Measurements from ENCODE around the gene TMEM101. TPM values are rescaled to one million over a fixed set of nuclear protein-coding genes. Genes with fewer than 3 reads are reported as not detected.

TMEM101 gene
- total RNA-seq, 1 experiment from 2014 or later = 33.5 TPM

DNA sequence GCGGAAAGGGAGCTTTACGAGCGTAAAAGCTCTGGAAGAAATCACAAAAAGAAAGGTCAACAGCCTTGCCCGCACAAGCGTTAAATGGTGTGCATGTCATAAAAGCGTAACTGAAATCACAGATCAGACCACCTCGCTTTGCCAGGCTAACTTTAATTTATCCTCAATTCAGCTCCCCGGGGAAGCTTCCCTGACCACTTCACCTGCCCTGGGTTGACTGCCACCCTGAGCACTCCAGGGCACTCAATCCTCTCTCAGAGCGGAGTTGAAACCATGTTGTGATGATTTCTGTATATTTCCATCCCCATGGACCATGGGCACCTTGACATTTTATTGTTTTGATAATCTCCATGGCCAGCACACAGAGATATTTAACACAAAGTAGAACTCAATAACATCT lies 26.5 kb downstream of the TMEM101 start:
- H3F3A ChIP-seq (ENCODE audit: insufficient read depth, low read depth) = no peaks in the 10 kb centered on the region
- POLR2A ChIA-PET (ENCODE audit: unreplicated experiment) = no interaction called here
- H3K9me3 ChIP-seq (ENCODE audit: insufficient read depth, low read depth) = no peaks in the 10 kb centered on the region
- no peaks in the 10 kb centered on the region for H3K79me2 ChIP-seq (ENCODE audit: low read depth)
- peaks cover 16% of the 10 kb centered on the region for H3K27me3 ChIP-seq (ENCODE audit: insufficient read depth, low read depth)
- no peak for DNase-seq
- H4K20me1 ChIP-seq (ENCODE audit: insufficient read depth) = no peaks in the 10 kb centered on the region
- intact Hi-C loops (cut with micrococcal nuclease; ENCODE audit: unreplicated experiment) = no loop called here
- TF ChIP-seq, protein P1, sequence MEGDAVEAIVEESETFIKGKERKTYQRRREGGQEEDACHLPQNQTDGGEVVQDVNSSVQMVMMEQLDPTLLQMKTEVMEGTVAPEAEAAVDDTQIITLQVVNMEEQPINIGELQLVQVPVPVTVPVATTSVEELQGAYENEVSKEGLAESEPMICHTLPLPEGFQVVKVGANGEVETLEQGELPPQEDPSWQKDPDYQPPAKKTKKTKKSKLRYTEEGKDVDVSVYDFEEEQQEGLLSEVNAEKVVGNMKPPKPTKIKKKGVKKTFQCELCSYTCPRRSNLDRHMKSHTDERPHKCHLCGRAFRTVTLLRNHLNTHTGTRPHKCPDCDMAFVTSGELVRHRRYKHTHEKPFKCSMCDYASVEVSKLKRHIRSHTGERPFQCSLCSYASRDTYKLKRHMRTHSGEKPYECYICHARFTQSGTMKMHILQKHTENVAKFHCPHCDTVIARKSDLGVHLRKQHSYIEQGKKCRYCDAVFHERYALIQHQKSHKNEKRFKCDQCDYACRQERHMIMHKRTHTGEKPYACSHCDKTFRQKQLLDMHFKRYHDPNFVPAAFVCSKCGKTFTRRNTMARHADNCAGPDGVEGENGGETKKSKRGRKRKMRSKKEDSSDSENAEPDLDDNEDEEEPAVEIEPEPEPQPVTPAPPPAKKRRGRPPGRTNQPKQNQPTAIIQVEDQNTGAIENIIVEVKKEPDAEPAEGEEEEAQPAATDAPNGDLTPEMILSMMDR (conservative IDR thresholded peaks at IDR 0.05) = no peak
- TF ChIP-seq EZH2 (IDR thresholded peaks at IDR 0.05; ENCODE audit: low read depth) = no peak
- BruUV-seq (replicated peaks) = no TSS peak
- CTCF ChIA-PET = interaction anchor here (0.6 kb wide), 1 partner anchor 18 kb away, joined by 5 read pairs; no protein-coding TSS in a partner anchor
- H3K27ac ChIP-seq = no peak overlapping the region
- no peaks in the 10 kb centered on the region for H3K9me2 ChIP-seq (ENCODE audit: insufficient read depth)
- H3K36me3 ChIP-seq (ENCODE audit: low read depth) = no peaks in the 10 kb centered on the region
- no peak overlapping the region for H2AFZ ChIP-seq
- no peaks in the 10 kb centered on the region for H3K4me1 ChIP-seq (replicated peaks; ENCODE audit: insufficient read depth)
- H3K4me3 ChIP-seq = no peak overlapping the region
- no peak overlapping the region for H3K4me2 ChIP-seq

- Histone ChIP-seq H3K4me2 (no peak overlapping the region), H3K27ac (no peak overlapping the region), H3K27me3 (ENCODE audit: insufficient read depth, low read depth) (peaks cover 25% of the 10 kb centered on the region), H3K4me1 (replicated peaks; ENCODE audit: insufficient read depth) (no peaks in the 10 kb centered on the region), H3K79me2 (ENCODE audit: low read depth) (no peaks in the 10 kb centered on the region), H3K36me3 (ENCODE audit: low read depth) (no peaks in the 10 kb centered on the region), H3F3A (ENCODE audit: insufficient read depth, low read depth) (no peaks in the 10 kb centered on the region), H3K4me3 (no peak overlapping the region), H2AFZ (no peak overlapping the region), H3K9me2 (ENCODE audit: insufficient read depth) (no peaks in the 10 kb centered on the region), H3K9me3 (ENCODE audit: insufficient read depth, low read depth) (no peaks in the 10 kb centered on the region), H4K20me1 (ENCODE audit: insufficient read depth) (no peaks in the 10 kb centered on the region)
- intact Hi-C loops (cut with micrococcal nuclease; ENCODE audit: unreplicated experiment) = no loop called here
- TF ChIP-seq, protein P1 (conservative IDR thresholded peaks at IDR 0.05) = no peak
- TF ChIP-seq EZH2 (IDR thresholded peaks at IDR 0.05; ENCODE audit: low read depth) = no peak
- CTCF ChIA-PET = no interaction called here
- no peak for DNase-seq
- no TSS peak for BruUV-seq (replicated peaks)
- POLR2A ChIA-PET (ENCODE audit: unreplicated experiment) = interaction anchor here (0.9 kb wide), 1 partner anchor 43 kb away, joined by 7 read pairs; no protein-coding TSS in a partner anchor
Observed at GRCh38 chr17:43987131-43988021, 27.4 kb downstream of the TMEM101 start.

DNA sequence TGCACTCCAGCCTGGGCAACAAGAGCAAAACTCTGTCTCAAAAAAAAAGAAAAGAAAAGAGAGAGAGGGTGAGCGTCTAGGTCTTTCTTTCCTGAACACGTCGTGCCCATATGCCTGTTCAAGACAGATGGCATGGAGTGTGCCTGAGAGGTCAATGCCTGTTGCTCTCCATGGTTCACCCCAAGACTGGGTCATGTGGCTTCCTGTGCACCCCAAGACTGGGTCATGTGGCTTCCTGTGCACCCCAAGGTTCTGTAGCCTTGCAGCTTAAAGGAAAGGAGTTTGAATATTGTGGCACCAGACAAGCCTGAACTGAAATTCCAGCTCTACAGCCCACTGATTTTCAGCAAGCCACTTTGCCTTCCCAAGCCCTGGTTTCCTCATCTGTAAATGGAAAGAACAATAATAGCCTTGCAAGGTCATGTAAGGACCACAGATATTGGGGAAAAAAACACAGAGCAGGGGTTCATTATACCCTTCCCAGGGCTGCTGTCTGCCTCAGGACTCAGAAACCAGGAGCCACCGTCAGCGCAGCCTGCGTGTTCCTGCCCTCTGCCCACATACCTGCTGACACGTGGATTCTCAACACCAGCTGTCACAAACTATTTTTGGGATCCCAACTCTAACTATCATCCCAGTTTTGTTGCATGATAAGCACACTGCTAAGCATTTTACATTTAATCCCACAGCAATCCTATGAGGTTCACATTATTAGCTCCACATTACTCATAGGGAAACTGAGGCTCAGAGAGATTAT lies 28.4 kb downstream of the TMEM101 start:
- no peaks in the 10 kb centered on the region for H3K9me2 ChIP-seq (ENCODE audit: insufficient read depth)
- H3K27me3 ChIP-seq (ENCODE audit: insufficient read depth, low read depth) = peaks cover 35% of the 10 kb centered on the region
- H3F3A ChIP-seq (ENCODE audit: insufficient read depth, low read depth) = no peaks in the 10 kb centered on the region
- no peak overlapping the region for H3K4me3 ChIP-seq
- no peaks in the 10 kb centered on the region for H3K79me2 ChIP-seq (ENCODE audit: low read depth)
- intact Hi-C loops (cut with micrococcal nuclease; ENCODE audit: unreplicated experiment) = no loop called here
- TF ChIP-seq, protein P1 (conservative IDR thresholded peaks at IDR 0.05) = no peak
- TF ChIP-seq EZH2 (IDR thresholded peaks at IDR 0.05; ENCODE audit: low read depth) = no peak
- DNase-seq = no peak
- no peak overlapping the region for H3K27ac ChIP-seq
- no peaks in the 10 kb centered on the region for H3K36me3 ChIP-seq (ENCODE audit: low read depth)
- no peaks in the 10 kb centered on the region for H3K4me1 ChIP-seq (replicated peaks; ENCODE audit: insufficient read depth)
- ChIA-PET CTCF (no interaction called here), POLR2A (ENCODE audit: unreplicated experiment) (interaction anchor here (0.9 kb wide), 1 partner anchor 44 kb away, joined by 7 read pairs; no protein-coding TSS in a partner anchor)
- no TSS peak for BruUV-seq (replicated peaks)
- no peaks in the 10 kb centered on the region for H4K20me1 ChIP-seq (ENCODE audit: insufficient read depth)
- no peak overlapping the region for H3K4me2 ChIP-seq
- no peak overlapping the region for H2AFZ ChIP-seq
- no peaks in the 10 kb centered on the region for H3K9me3 ChIP-seq (ENCODE audit: insufficient read depth, low read depth)

Data from PC-9 (cell line).